HCT116 (cell line): ENCODE measurements around the gene CCDC14. TPM values are rescaled to one million over a fixed set of nuclear protein-coding genes. Genes with fewer than 3 reads are reported as not detected.

Source experiments
- ATAC-seq: fragments of 200-7000 bp; cut with Tn5 transposase; 2 replicates; pipeline ENCODE4 v1.9.1; 2020; ENCODE audit warnings: mild to moderate bottlenecking, moderate library complexity
- BruUV-seq: library from RNA; stranded (reverse); fragments of 400-500 nt; replicated peaks from 2 replicates; lab custom pipeline; 2021; lab: Mats Ljungman, UMichigan
- CTCF ChIA-PET: fragments of 300-600 bp; sonication (Branson Sonifier 250); formaldehyde crosslinking; loops from one replicate; lab custom pipeline; 2021; ENCODE audit warnings: antibody characterized with exemption; lab: Charles Lee
- POLR2A ChIA-PET: fragments of 300-600, 350-600 bp; sonication (Branson Sonifier 250); formaldehyde crosslinking; loops from one replicate; lab custom pipeline; 2021; ENCODE audit warnings: antibody characterized with exemption; lab: Charles Lee
- RAD21 ChIA-PET, 2 experiments: fragments of 300-600 bp; sonication (Branson Sonifier 250); formaldehyde crosslinking; loops; one replicate each; lab custom pipeline; 2023; ENCODE audit warnings: low total read pairs in 2 of 2; ENCODE audit not compliant: uncharacterized antibody in 2 of 2, unreplicated experiment in 2 of 2, low non-redundant PET in 1 of 2; lab: Charles Lee
- DNase-seq: peaks from one replicate; pipeline ENCODE4 v3.0.0-alpha.2; 2010; ENCODE audit warnings: low read depth, low spot score
- H2AFZ ChIP-seq: fragments of 200-600 bp; shearing (Covaris generic), sonication (generic); 2 replicates; pipeline ENCODE4 v1.6.1; 2017; ENCODE audit warnings: low read depth, mixed run types, mixed read lengths, antibody characterized with exemption, low read length; ENCODE audit not compliant: poor library complexity, severe bottlenecking
- H3K27ac ChIP-seq: 2 replicates; pipeline ENCODE4 v1.5.1; 2012; ENCODE audit warnings: low read depth, low read length
- H3K27me3 ChIP-seq: fragments of 200-600 bp; sonication (generic); 2 replicates; pipeline ENCODE4 v1.6.1; 2016; ENCODE audit warnings: mixed run types, low read length, mixed read lengths; ENCODE audit not compliant: insufficient read depth
- H3K36me3 ChIP-seq, 2 experiments: fragments of 200-500 bp in 1 of 2; fragments of 200-600 bp in 1 of 2; sonication (Bioruptor generic) in 1 of 2; sonication (generic) in 1 of 2; 2 replicates each; pipeline versions ENCODE4 v1.5.1 to v1.6.1; 2014 to 2016; ENCODE audit warnings: low read length in 2 of 2, inconsistent platforms in 1 of 2, mixed read lengths in 1 of 2, mixed run types in 1 of 2; ENCODE audit not compliant: insufficient read depth in 2 of 2, control insufficient read depth in 1 of 2
- H3K4me1 ChIP-seq, 2 experiments: fragments of 200-600 bp in 1 of 2; sonication (generic) in 1 of 2; 2 replicates each; pipeline versions ENCODE4 v1.5.1 to v1.6.1; 2012 to 2017; ENCODE audit warnings: low read length in 2 of 2, inconsistent platforms in 1 of 2, mild to moderate bottlenecking in 1 of 2, mixed read lengths in 1 of 2, mixed run types in 1 of 2, moderate library complexity in 1 of 2; ENCODE audit not compliant: insufficient read depth in 2 of 2, control insufficient read depth in 1 of 2
- H3K4me2 ChIP-seq: fragments of 200-600 bp; sonication (generic); 2 replicates; pipeline ENCODE4 v1.6.1; 2017; ENCODE audit warnings: mixed run types, low read length, mixed read lengths
- H3K4me3 ChIP-seq, 2 experiments: fragments of 200-600 bp in 1 of 2; sonication (generic) in 1 of 2; replicated peaks in 1 of 2; 2 replicates each; pipeline ENCODE4 v1.5.1; 2011 to 2016; ENCODE audit warnings: low read length in 2 of 2, control low read depth in 1 of 2, low read depth in 1 of 2, mild to moderate bottlenecking in 1 of 2, mixed read lengths in 1 of 2, mixed run types in 1 of 2
- H3K79me2 ChIP-seq: fragments of 200-600 bp; sonication (generic); 2 replicates; pipeline ENCODE4 v1.6.1; 2017; ENCODE audit warnings: mild to moderate bottlenecking, mixed run types, low read length, moderate library complexity, mixed read lengths; ENCODE audit not compliant: insufficient read depth
- H3K9ac ChIP-seq: fragments of 200-600 bp; sonication (generic); 2 replicates; pipeline ENCODE4 v1.6.1; 2016; ENCODE audit warnings: low read length, mixed read lengths
- H3K9me2 ChIP-seq: fragments of 200-600 bp; sonication (generic), shearing (Covaris generic); 2 replicates; pipeline ENCODE4 v1.6.1; 2017; ENCODE audit warnings: mixed run types, mild to moderate bottlenecking, moderate library complexity; ENCODE audit not compliant: insufficient read depth
- H3K9me3 ChIP-seq, 2 experiments: fragments of 200-500 bp in 1 of 2; fragments of 200-600 bp in 1 of 2; sonication (Bioruptor generic) in 1 of 2; sonication (generic) in 1 of 2; 2 replicates each; pipeline ENCODE4 v1.6.1; 2014 to 2017; ENCODE audit warnings: low read length in 2 of 2, mixed read lengths in 2 of 2, inconsistent platforms in 1 of 2, low read depth in 1 of 2, mild to moderate bottlenecking in 1 of 2, mixed run types in 1 of 2, moderate library complexity in 1 of 2; ENCODE audit not compliant: control insufficient read depth in 1 of 2, insufficient read depth in 1 of 2
- H4K20me1 ChIP-seq: fragments of 200-600 bp; sonication (generic), shearing (Covaris generic); 2 replicates; pipeline ENCODE4 v1.6.1; 2017; ENCODE audit warnings: mixed run types, mild to moderate bottlenecking, moderate library complexity; ENCODE audit not compliant: insufficient read depth
- CEBPB ChIP-seq: IDR thresholded peaks from 2 replicates; pipeline ENCODE4 v1.6.1; 2012; ENCODE audit warnings: low read depth
- ELF1 ChIP-seq: IDR thresholded peaks from 2 replicates; pipeline ENCODE4 v1.6.1; 2012; ENCODE audit warnings: low read depth, borderline replicate concordance
- RAD21 ChIP-seq: IDR thresholded peaks from 2 replicates; pipeline ENCODE4 v1.6.1; 2012; ENCODE audit warnings: low read depth, mild to moderate bottlenecking
- SP1 ChIP-seq: IDR thresholded peaks from 2 replicates; pipeline ENCODE4 v1.6.1; 2012; ENCODE audit warnings: low read depth
- YY1 ChIP-seq: IDR thresholded peaks from 2 replicates; pipeline ENCODE4 v1.6.1; 2011; ENCODE audit warnings: low read length, low read depth, moderate library complexity, mild to moderate bottlenecking; ENCODE audit not compliant: insufficient replicate concordance; ENCODE audit errors: extremely low read depth
- intact Hi-C: fragments of 100-400 bp; cut with micrococcal nuclease; formaldehyde crosslinking; loops from 2 replicates; pipeline ENCODE4 v1.10.0; 2022
- total RNA-seq: library from RNA; stranded (reverse); gene quantifications from one replicate; pipeline ENCODE4 v1.2.1, GENCODE V29; 2021; ENCODE audit not compliant: unreplicated experiment
- TF ChIP-seq, protein P1 (sequence below): IDR thresholded peaks from 2 replicates; pipeline ENCODE4 v1.6.1; 2012
- TF ChIP-seq, protein P2 (sequence below): IDR thresholded peaks from 2 replicates; pipeline ENCODE4 v1.6.1; 2011; ENCODE audit warnings: mild to moderate bottlenecking, low read length, moderate library complexity; ENCODE audit not compliant: insufficient replicate concordance; ENCODE audit errors: extremely low read depth
- TF ChIP-seq, protein P3 (sequence below), 3 experiments: fragments of 200-600 bp in 1 of 3; sonication (generic) in 1 of 3; IDR thresholded peaks in 2 of 3; conservative IDR thresholded peaks in 1 of 3; 2 replicates each; pipeline ENCODE4 v1.5.1; 2012 to 2017; ENCODE audit warnings: low read depth in 2 of 3, low read length in 2 of 3, antibody characterized with exemption in 1 of 3, borderline replicate concordance in 1 of 3, control low read depth in 1 of 3, mild to moderate bottlenecking in 1 of 3, mixed read lengths in 1 of 3, mixed run types in 1 of 3, moderate library complexity in 1 of 3; ENCODE audit not compliant: insufficient read depth in 1 of 3

The CCDC14 gene
- total RNA-seq, 1 experiment from 2014 or later: 54.5 TPM

DNA sequence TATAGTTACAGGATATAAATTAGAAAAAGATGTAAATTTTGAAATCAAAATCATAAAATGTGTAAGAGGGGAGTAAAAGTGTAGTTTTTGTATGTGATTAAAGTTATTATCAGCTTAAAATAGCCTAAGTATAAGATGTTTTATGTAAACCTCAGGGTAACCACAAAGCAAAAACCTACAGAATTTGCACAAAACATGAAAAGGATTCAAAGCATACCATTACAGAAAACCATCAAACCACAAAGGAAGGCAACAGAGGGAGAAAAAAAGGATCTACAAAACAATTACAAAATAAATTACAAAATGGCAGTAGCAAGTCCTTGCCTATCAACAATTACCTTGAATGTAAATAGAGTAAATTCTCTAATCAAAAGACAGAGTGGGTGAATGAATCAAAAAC lies 40.2 kb downstream of the CCDC14 start:
- Histone ChIP-seq H2AFZ (no peak overlapping the region), H3K27me3 (no peaks in the 10 kb centered on the region)
- intact Hi-C loops: no loop called here

More for the DNA sequence above, 40.2 kb downstream of the CCDC14 start:
- Histone ChIP-seq H3K9me2 (no peaks in the 10 kb centered on the region), H3K4me3 (no peak overlapping the region), H3K9ac (no peak overlapping the region), H3K27ac (no peak overlapping the region), H3K9me3 (0 out of 4 replicates have a peak, but pooled peaks cover 0 to 3% of the 10 kb centered on the region in 2 experiments), H3K4me1 (no peaks in the 10 kb centered on the region), H3K36me3 (peaks cover 7 to 12% of the 10 kb centered on the region in 2 experiments; a peak in 2 of 4 replicates), H3K4me2 (no peak overlapping the region), H4K20me1 (no peaks in the 10 kb centered on the region), H3K79me2 (no peaks in the 10 kb centered on the region; the same call in 1 of the 2 replicates)
- DNase-seq (no peak), ATAC-seq (no peak)
- ChIA-PET POLR2A (no interaction called here), CTCF (no interaction called here), RAD21 (no interaction called here)
- BruUV-seq: no TSS peak
- TF ChIP-seq, protein P1, sequence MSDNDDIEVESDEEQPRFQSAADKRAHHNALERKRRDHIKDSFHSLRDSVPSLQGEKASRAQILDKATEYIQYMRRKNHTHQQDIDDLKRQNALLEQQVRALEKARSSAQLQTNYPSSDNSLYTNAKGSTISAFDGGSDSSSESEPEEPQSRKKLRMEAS: no peak
- TF ChIP-seq RAD21: no peak
- TF ChIP-seq SP1: no peak
- TF ChIP-seq, protein P2, sequence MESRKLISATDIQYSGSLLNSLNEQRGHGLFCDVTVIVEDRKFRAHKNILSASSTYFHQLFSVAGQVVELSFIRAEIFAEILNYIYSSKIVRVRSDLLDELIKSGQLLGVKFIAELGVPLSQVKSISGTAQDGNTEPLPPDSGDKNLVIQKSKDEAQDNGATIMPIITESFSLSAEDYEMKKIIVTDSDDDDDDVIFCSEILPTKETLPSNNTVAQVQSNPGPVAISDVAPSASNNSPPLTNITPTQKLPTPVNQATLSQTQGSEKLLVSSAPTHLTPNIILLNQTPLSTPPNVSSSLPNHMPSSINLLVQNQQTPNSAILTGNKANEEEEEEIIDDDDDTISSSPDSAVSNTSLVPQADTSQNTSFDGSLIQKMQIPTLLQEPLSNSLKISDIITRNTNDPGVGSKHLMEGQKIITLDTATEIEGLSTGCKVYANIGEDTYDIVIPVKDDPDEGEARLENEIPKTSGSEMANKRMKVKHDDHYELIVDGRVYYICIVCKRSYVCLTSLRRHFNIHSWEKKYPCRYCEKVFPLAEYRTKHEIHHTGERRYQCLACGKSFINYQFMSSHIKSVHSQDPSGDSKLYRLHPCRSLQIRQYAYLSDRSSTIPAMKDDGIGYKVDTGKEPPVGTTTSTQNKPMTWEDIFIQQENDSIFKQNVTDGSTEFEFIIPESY: no peak
- no peak for TF ChIP-seq CEBPB
- TF ChIP-seq YY1: no peak
- TF ChIP-seq, protein P3, sequence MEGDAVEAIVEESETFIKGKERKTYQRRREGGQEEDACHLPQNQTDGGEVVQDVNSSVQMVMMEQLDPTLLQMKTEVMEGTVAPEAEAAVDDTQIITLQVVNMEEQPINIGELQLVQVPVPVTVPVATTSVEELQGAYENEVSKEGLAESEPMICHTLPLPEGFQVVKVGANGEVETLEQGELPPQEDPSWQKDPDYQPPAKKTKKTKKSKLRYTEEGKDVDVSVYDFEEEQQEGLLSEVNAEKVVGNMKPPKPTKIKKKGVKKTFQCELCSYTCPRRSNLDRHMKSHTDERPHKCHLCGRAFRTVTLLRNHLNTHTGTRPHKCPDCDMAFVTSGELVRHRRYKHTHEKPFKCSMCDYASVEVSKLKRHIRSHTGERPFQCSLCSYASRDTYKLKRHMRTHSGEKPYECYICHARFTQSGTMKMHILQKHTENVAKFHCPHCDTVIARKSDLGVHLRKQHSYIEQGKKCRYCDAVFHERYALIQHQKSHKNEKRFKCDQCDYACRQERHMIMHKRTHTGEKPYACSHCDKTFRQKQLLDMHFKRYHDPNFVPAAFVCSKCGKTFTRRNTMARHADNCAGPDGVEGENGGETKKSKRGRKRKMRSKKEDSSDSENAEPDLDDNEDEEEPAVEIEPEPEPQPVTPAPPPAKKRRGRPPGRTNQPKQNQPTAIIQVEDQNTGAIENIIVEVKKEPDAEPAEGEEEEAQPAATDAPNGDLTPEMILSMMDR (IDR thresholded peaks at IDR 0.05 in 2 of 3, conservative IDR thresholded peaks at IDR 0.05 in 1 of 3; ENCODE audit: borderline replicate concordance in 1 of 3, insufficient read depth in 1 of 3, low read depth in 2 of 3, low read length in 2 of 3): no peak
- TF ChIP-seq ELF1: no peak
